H9 (cell line): ENCODE results near the gene NAPA. TPM values are rescaled to one million over a fixed set of nuclear protein-coding genes. Genes with fewer than 3 reads are reported as not detected.

Experiments
- DNase-seq: peaks from one replicate; pipeline ENCODE4 v3.0.0-alpha.2; 2017
- H2AFZ ChIP-seq: one replicate; pipeline ENCODE4 v1.6.1; 2013; ENCODE audit warnings: mild to moderate bottlenecking, low read length, control low read depth, moderate library complexity
- H2AK5ac ChIP-seq: 2 replicates; pipeline ENCODE4 v1.6.1; 2013; ENCODE audit warnings: low read length, control low read depth, mixed read lengths; ENCODE audit not compliant: insufficient read length
- H2BK120ac ChIP-seq: one replicate; pipeline ENCODE4 v1.6.1; 2013; ENCODE audit warnings: low read depth, mild to moderate bottlenecking, low read length, control low read depth, inconsistent platforms; ENCODE audit not compliant: poor library complexity, severe bottlenecking
- H2BK12ac ChIP-seq: 2 replicates; pipeline ENCODE4 v1.6.1; 2013; ENCODE audit warnings: low read length, control low read depth, mixed read lengths, low read depth; ENCODE audit not compliant: insufficient read length
- H2BK15ac ChIP-seq: 2 replicates; pipeline ENCODE4 v1.6.1; 2013; ENCODE audit warnings: low read depth, low read length, control low read depth
- H2BK20ac ChIP-seq: one replicate; pipeline ENCODE4 v1.6.1; 2013; ENCODE audit warnings: low read depth, mild to moderate bottlenecking, low read length, control low read depth, inconsistent platforms; ENCODE audit not compliant: poor library complexity, severe bottlenecking
- H2BK5ac ChIP-seq: 2 replicates; pipeline ENCODE4 v1.6.1; 2013; ENCODE audit warnings: low read length, control low read depth, mixed read lengths; ENCODE audit not compliant: insufficient read length
- H3K14ac ChIP-seq: 2 replicates; pipeline ENCODE4 v1.6.1; 2013; ENCODE audit warnings: low read length, control low read depth; ENCODE audit not compliant: insufficient read depth
- H3K18ac ChIP-seq: 2 replicates; pipeline ENCODE4 v1.6.1; 2013; ENCODE audit warnings: low read depth, mild to moderate bottlenecking, mixed read lengths, low read length, control low read depth; ENCODE audit not compliant: insufficient read length
- H3K23ac ChIP-seq: 2 replicates; pipeline ENCODE4 v1.6.1; 2013; ENCODE audit warnings: low read length, control low read depth, mixed read lengths, low read depth; ENCODE audit not compliant: insufficient read length
- H3K23me2 ChIP-seq: 2 replicates; pipeline ENCODE4 v1.6.1; 2013; ENCODE audit warnings: low read depth, mild to moderate bottlenecking, mixed read lengths, low read length, control low read depth; ENCODE audit not compliant: insufficient read length, poor library complexity, severe bottlenecking
- H3K27ac ChIP-seq: 2 replicates; pipeline ENCODE4 v1.5.1; 2013; ENCODE audit warnings: low read length, control low read depth, mixed read lengths, low read depth; ENCODE audit not compliant: insufficient read length
- H3K27me3 ChIP-seq: 2 replicates; pipeline ENCODE4 v1.6.1; 2013; ENCODE audit warnings: low read length, control low read depth, inconsistent platforms; ENCODE audit not compliant: insufficient read depth
- H3K4ac ChIP-seq: 2 replicates; pipeline ENCODE4 v1.6.1; 2013; ENCODE audit warnings: low read depth, mild to moderate bottlenecking, control low read depth, inconsistent platforms, low read length, moderate library complexity
- H3K4me1 ChIP-seq: 2 replicates; pipeline ENCODE4 v1.6.1; 2013; ENCODE audit warnings: low read length, control low read depth, inconsistent platforms; ENCODE audit not compliant: insufficient read depth
- H3K4me2 ChIP-seq: 2 replicates; pipeline ENCODE4 v1.6.1; 2013; ENCODE audit warnings: low read length, control low read depth, mixed read lengths; ENCODE audit not compliant: insufficient read length, insufficient read depth
- H3K56ac ChIP-seq: 2 replicates; pipeline ENCODE4 v1.6.1; 2013; ENCODE audit warnings: low read depth, mild to moderate bottlenecking, mixed read lengths, low read length, control low read depth; ENCODE audit not compliant: insufficient read length
- H3K79me1 ChIP-seq: 2 replicates; pipeline ENCODE4 v1.6.1; 2013; ENCODE audit warnings: low read depth, mild to moderate bottlenecking, moderate library complexity, low read length, control low read depth, inconsistent platforms; ENCODE audit not compliant: insufficient read depth, poor library complexity, severe bottlenecking
- H3K79me2 ChIP-seq: 2 replicates; pipeline ENCODE4 v1.6.1; 2013; ENCODE audit warnings: low read length, control low read depth, inconsistent platforms; ENCODE audit not compliant: insufficient read depth
- H3K9ac ChIP-seq: 2 replicates; pipeline ENCODE4 v1.6.1; 2013; ENCODE audit warnings: low read length, control low read depth, mixed read lengths; ENCODE audit not compliant: insufficient read length; ENCODE audit errors: extremely low read depth
- H3K9me3 ChIP-seq: one replicate; pipeline ENCODE4 v1.6.1; 2013; ENCODE audit warnings: low read depth, low read length, inconsistent platforms; ENCODE audit not compliant: control insufficient read depth
- H3T11ph ChIP-seq: one replicate; pipeline ENCODE4 v1.6.1; 2013; ENCODE audit warnings: mild to moderate bottlenecking, low read length, control low read depth, inconsistent platforms
- H4K20me1 ChIP-seq: one replicate; pipeline ENCODE4 v1.6.1; 2013; ENCODE audit not compliant: control insufficient read depth, insufficient read length, insufficient read depth
- H4K5ac ChIP-seq: 2 replicates; pipeline ENCODE4 v1.6.1; 2013; ENCODE audit warnings: low read depth, mild to moderate bottlenecking, mixed read lengths, low read length, control low read depth; ENCODE audit not compliant: insufficient read length
- H4K8ac ChIP-seq: replicated peaks from 2 replicates; pipeline ENCODE4 v1.6.1; 2013; ENCODE audit warnings: low read length, control low read depth, mixed read lengths, low read depth; ENCODE audit not compliant: insufficient read length
- H4K91ac ChIP-seq: 2 replicates; pipeline ENCODE4 v1.6.1; 2013; ENCODE audit warnings: low read depth, mild to moderate bottlenecking, moderate library complexity, mixed read lengths, low read length, control low read depth; ENCODE audit not compliant: insufficient read length
- H3K27ac Mint-ChIP-seq, 3 experiments: 2 replicates in 2 of 3; 3 replicates in 1 of 3; pipeline ENCODE4 v1.8.0; 2020 to 2021; ENCODE audit warnings: mixed read lengths in 3 of 3, mild to moderate bottlenecking in 1 of 3, moderate library complexity in 1 of 3
- H3K27me3 Mint-ChIP-seq: 2 replicates; pipeline ENCODE4 v1.8.0; 2021; ENCODE audit warnings: low read depth, mild to moderate bottlenecking, moderate library complexity, mixed read lengths
- H3K36me3 Mint-ChIP-seq, 3 experiments: 2 replicates in 2 of 3; 3 replicates in 1 of 3; pipeline ENCODE4 v1.8.0; 2020 to 2021; ENCODE audit warnings: low read depth in 3 of 3, mixed read lengths in 3 of 3; ENCODE audit not compliant: insufficient read depth in 1 of 3
- H3K4me1 Mint-ChIP-seq, 2 experiments: 2 replicates each; pipeline ENCODE4 v1.8.0; 2020; ENCODE audit warnings: mixed read lengths in 2 of 2
- H3K4me3 Mint-ChIP-seq, 2 experiments: 2 replicates in 1 of 2; 3 replicates in 1 of 2; pipeline ENCODE4 v1.8.0; 2020 to 2021; ENCODE audit warnings: mild to moderate bottlenecking in 2 of 2, mixed read lengths in 2 of 2, moderate library complexity in 1 of 2
- H3K9me3 Mint-ChIP-seq, 2 experiments: 2 replicates in 1 of 2; 3 replicates in 1 of 2; pipeline ENCODE4 v1.8.0; 2020; ENCODE audit warnings: mild to moderate bottlenecking in 2 of 2, mixed read lengths in 2 of 2, moderate library complexity in 1 of 2
- CTCF ChIP-seq: fragments of 200-600 bp; sonication (generic); conservative IDR thresholded peaks from 3 replicates; pipeline ENCODE4 v1.8.0; 2021; ENCODE audit warnings: antibody characterized with exemption, mild to moderate bottlenecking
- WGBS: extraction: QIAGEN DNeasy Blood & Tissue Kit; methylation state at CpG from one replicate; pipeline ENCODE4 v1.1.7; 2013; ENCODE audit warnings: missing lambda C conversion rate, low lambda C conversion rate, mixed read lengths; ENCODE audit not compliant: insufficient read length; ENCODE audit errors: extremely low coverage; 5-methylcytosine and 5-hydroxymethylcytosine counted together
- total RNA-seq: library from RNA; stranded (reverse); gene quantifications from 2 replicates; pipeline ENCODE4 v1.2.1, GENCODE V29; 2021

The NAPA gene
- total RNA-seq, 1 experiment from 2014 or later = 62.8 TPM

GRCh38 chr19:47438793-47439220, 76.1 kb downstream of the NAPA start:
- H3K56ac ChIP-seq = no peak overlapping the region
- no peak for TF ChIP-seq CTCF
- Mint-ChIP-seq H3K36me3 (no peaks in the 10 kb centered on the region), H3K27ac (no peak overlapping the region), H3K27me3 (peaks cover 14% of the 10 kb centered on the region), H3K4me3 (no peak overlapping the region; a peak in 1 of 5 replicates), H3K9me3 (no peaks in the 10 kb centered on the region; a peak in 1 of 5 replicates), H3K4me1 (peaks cover 13 to 14% of the 10 kb centered on the region in 2 experiments)
- H3K14ac ChIP-seq = no peak overlapping the region
- no peak overlapping the region for H2BK15ac ChIP-seq
- no peaks in the 10 kb centered on the region for H3K79me2 ChIP-seq
- H2AFZ ChIP-seq = no peak overlapping the region
- H3K18ac ChIP-seq = no peak overlapping the region
- H2BK5ac ChIP-seq = no peak overlapping the region
- no peaks in the 10 kb centered on the region for H3K9me3 ChIP-seq
- no peak overlapping the region for H4K5ac ChIP-seq
- no peak overlapping the region for H4K8ac ChIP-seq
- no peak overlapping the region for H3K23ac ChIP-seq
- no peak overlapping the region for H4K91ac ChIP-seq
- no peak overlapping the region for H3T11ph ChIP-seq
- H2BK120ac ChIP-seq = no peak overlapping the region
- no peak overlapping the region for H2BK12ac ChIP-seq
- H2BK20ac ChIP-seq = no peak overlapping the region
- no peaks in the 10 kb centered on the region for H3K79me1 ChIP-seq
- H3K4me1 ChIP-seq = no peaks in the 10 kb centered on the region
- WGBS = no CpG with 5 or more reads among the region's 5 CpGs
- no peaks in the 10 kb centered on the region for H3K23me2 ChIP-seq
- H3K9ac ChIP-seq = no peak overlapping the region
- H3K4me2 ChIP-seq = no peak overlapping the region
- peak; percentile 65 for DNase-seq
- no peak overlapping the region for H3K27ac ChIP-seq
- H4K20me1 ChIP-seq = no peaks in the 10 kb centered on the region
- no peak overlapping the region for H2AK5ac ChIP-seq
- H3K4ac ChIP-seq = no peak overlapping the region
- H3K27me3 ChIP-seq = no peaks in the 10 kb centered on the region

Other genes with a start within 250 kb of the NAPA start
- gene INAFM1, start 240.2 kb downstream of the NAPA start, total RNA-seq = 8.5 and 9.2 TPM in 2 replicates
- 1.8 TPM in 2 replicates for gene C5AR1, start 205.2 kb downstream of the NAPA start, total RNA-seq
- not detected in 2 replicates for gene C5AR2, start 182.9 kb downstream of the NAPA start, total RNA-seq
- gene DHX34, start 165.7 kb downstream of the NAPA start, total RNA-seq = 38.2 and 38.3 TPM in 2 replicates
- gene MEIS3, start 95.5 kb downstream of the NAPA start, total RNA-seq = 43.8 and 44.0 TPM in 2 replicates
- 10.7 and 11.3 TPM in 2 replicates for gene SLC8A2, start 43.2 kb downstream of the NAPA start, total RNA-seq
- 33.6 and 35.4 TPM in 2 replicates for gene KPTN, start 30.8 kb downstream of the NAPA start, total RNA-seq
- gene ZNF541, start 58.1 kb upstream of the NAPA start, total RNA-seq = not detected in 2 replicates
- gene BICRA, start 94.1 kb upstream of the NAPA start, total RNA-seq = 26.8 and 29.3 TPM in 2 replicates
- gene EHD2, start 198.4 kb upstream of the NAPA start, total RNA-seq = 18.7 and 19.7 TPM in 2 replicates
- 325 and 332 TPM in 2 replicates for gene NOP53, start 230.5 kb upstream of the NAPA start, total RNA-seq